Measurements from ENCODE around the gene ZNF716.
"Not testable (repeated sequence)": the region's sequence is repeated elsewhere in the genome, so short reads cannot be mapped to it uniquely, and the experiment has no call there.

Gene ZNF716

GRCh38 chr7:57449904-57450303 lies at the start of gene ZNF716:
Gene ZNF716 (plus strand): TSS chr7:57450177. CDS start chr7:57450289, 112 bp downstream.
- DNase-seq: no peak

- DNase-seq: no peak
These were observed 49.3 kb upstream of the ZNF716 start for GRCh38 chr7:57400531-57401155.

GRCh38 chr7:57403051-57403450 lies 46.9 kb upstream of the ZNF716 start:
- DNase-seq: not testable (repeated sequence)

GRCh38 chr7:57403601-57404342 lies 46.2 kb upstream of the ZNF716 start:
- no peak for DNase-seq

- DNase-seq: no peak
These were observed 45.5 kb upstream of the ZNF716 start for GRCh38 chr7:57404343-57404966.

GRCh38 chr7:57404967-57405421 lies 45.0 kb upstream of the ZNF716 start:
- no peak for DNase-seq

- DNase-seq: no peak
These were observed 42.9 kb upstream of the ZNF716 start for GRCh38 chr7:57407125-57407524.

GRCh38 chr7:57412168-57412567 lies 37.8 kb upstream of the ZNF716 start:
- no peak for DNase-seq

- no peak for DNase-seq
These were observed 37.4 kb upstream of the ZNF716 start for GRCh38 chr7:57412618-57413017.

- no peak for DNase-seq
These were observed 36.2 kb upstream of the ZNF716 start for GRCh38 chr7:57413529-57414398.

- no peak for DNase-seq
These were observed 35.6 kb upstream of the ZNF716 start for GRCh38 chr7:57414415-57414814.

GRCh38 chr7:57414852-57415251 lies 35.1 kb upstream of the ZNF716 start:
- DNase-seq: no peak

- DNase-seq: no peak
These were observed 34.7 kb upstream of the ZNF716 start for GRCh38 chr7:57415326-57415725.

GRCh38 chr7:57415730-57416129 lies 34.2 kb upstream of the ZNF716 start:
- DNase-seq: no peak

- DNase-seq: no peak
These were observed 33.2 kb upstream of the ZNF716 start for GRCh38 chr7:57416601-57417358.

- no peak for DNase-seq
These were observed 32.2 kb upstream of the ZNF716 start for GRCh38 chr7:57417736-57418135.

- DNase-seq: peak; percentile 4
These were observed 26.2 kb upstream of the ZNF716 start for GRCh38 chr7:57423768-57424167.

GRCh38 chr7:57424515-57425238 lies 25.3 kb upstream of the ZNF716 start:
- no peak for DNase-seq

- DNase-seq: no peak
These were observed 24.6 kb upstream of the ZNF716 start for GRCh38 chr7:57425239-57425944.

GRCh38 chr7:57425969-57426628 lies 23.9 kb upstream of the ZNF716 start:
- DNase-seq: no peak

All from NCI-H1694 (cell line).